Measurements from ENCODE around the gene DBT. TPM values are rescaled to one million over a fixed set of nuclear protein-coding genes. Genes with fewer than 3 reads are reported as not detected.
A peak's percentile ranks its signal among the peaks of the same experiment; 100 is the strongest.

DBT gene
- total and polyA plus RNA-seq, 8 donors: 0.87 to 22.3 (median 6.3) TPM

DNA sequence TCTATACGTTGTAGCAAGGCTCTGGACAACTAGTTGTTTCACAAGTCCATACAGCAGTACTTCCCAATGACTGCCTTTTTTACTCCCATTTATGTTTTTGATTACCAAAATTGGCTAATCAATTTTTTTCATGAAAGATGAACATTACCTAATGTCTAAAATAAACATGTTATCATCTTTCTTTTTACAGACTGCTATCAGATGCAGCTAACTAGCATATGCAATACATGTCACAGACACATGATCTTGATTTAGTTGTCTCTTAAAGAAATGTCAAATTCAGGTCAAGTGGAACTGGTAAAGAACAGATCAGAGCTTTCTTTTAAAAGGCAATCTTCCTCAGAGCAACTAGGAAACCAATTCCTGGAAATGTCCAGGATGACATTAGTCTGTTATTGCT is 630 bp upstream of the DBT start:
- Histone ChIP-seq H3K4me3 (peak overlapping the region; percentile 85 to 89 (median 86)), H3K27ac (peak overlapping the region in 4 of 5 donors; percentile 90 to 94 (median 92)), H3K4me1 (peaks cover 23 to 45% (median 35%) of the 10 kb centered on the region in 4 donors), H3K36me3 (no peaks in the 10 kb centered on the region), H3K27me3 (no peaks in the 10 kb centered on the region), H3K9me3 (no peaks in the 10 kb centered on the region)
- no peak for TF ChIP-seq EP300 (IDR thresholded peaks at IDR 0.05)
- TF ChIP-seq, protein P1, sequence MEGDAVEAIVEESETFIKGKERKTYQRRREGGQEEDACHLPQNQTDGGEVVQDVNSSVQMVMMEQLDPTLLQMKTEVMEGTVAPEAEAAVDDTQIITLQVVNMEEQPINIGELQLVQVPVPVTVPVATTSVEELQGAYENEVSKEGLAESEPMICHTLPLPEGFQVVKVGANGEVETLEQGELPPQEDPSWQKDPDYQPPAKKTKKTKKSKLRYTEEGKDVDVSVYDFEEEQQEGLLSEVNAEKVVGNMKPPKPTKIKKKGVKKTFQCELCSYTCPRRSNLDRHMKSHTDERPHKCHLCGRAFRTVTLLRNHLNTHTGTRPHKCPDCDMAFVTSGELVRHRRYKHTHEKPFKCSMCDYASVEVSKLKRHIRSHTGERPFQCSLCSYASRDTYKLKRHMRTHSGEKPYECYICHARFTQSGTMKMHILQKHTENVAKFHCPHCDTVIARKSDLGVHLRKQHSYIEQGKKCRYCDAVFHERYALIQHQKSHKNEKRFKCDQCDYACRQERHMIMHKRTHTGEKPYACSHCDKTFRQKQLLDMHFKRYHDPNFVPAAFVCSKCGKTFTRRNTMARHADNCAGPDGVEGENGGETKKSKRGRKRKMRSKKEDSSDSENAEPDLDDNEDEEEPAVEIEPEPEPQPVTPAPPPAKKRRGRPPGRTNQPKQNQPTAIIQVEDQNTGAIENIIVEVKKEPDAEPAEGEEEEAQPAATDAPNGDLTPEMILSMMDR (IDR thresholded peaks at IDR 0.05): no peak
- no peak for TF ChIP-seq POLR2AphosphoS5 (IDR thresholded peaks at IDR 0.05)
- TF ChIP-seq POLR2A (IDR thresholded peaks at IDR 0.05): no peak
- no peak for DNase-seq
- intact Hi-C loops (cut with DNase I; ENCODE audit: low total_unique reads): no loop called here
- 0 to 2% (median 0%) methylated on average over 1 of the region's 1 CpG for WGBS, 5 donors

DNA sequence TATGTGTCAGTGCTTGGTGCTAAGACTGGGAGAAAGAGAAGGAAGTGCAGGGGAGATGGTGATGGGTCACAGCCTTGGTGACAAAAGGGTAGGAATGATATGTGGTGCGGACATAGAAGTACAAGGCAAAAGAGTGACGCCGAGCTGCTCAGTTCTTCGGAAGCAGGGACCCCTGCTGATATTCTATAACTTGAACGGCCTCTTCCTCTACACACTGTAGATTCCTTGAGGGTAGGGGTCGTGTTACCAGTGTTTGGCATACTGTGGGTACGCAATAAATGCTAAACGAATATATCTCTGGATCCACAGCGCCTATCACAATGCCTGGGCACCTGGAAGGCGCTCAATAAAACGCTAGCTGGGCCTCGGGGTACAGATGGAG is 488 bp downstream of the DBT start:
- no peak for DNase-seq
- WGBS, 5 donors: 0 to 1% (median 1%) methylated on average over 11 to 12 of the region's 12 CpGs
- no peaks in the 10 kb centered on the region for H3K9me3 ChIP-seq
- no peak for TF ChIP-seq POLR2A (IDR thresholded peaks at IDR 0.05)
- TF ChIP-seq, protein P1 (IDR thresholded peaks at IDR 0.05): no peak
- no peak for TF ChIP-seq EP300 (IDR thresholded peaks at IDR 0.05)
- TF ChIP-seq POLR2AphosphoS5 (IDR thresholded peaks at IDR 0.05): no peak
- H3K4me1 ChIP-seq: peaks cover 23 to 52% (median 39%) of the 10 kb centered on the region in 4 donors
- H3K36me3 ChIP-seq: no peaks in the 10 kb centered on the region
- peak overlapping the region; percentile 87 to 94 (median 91) for H3K27ac ChIP-seq
- no peaks in the 10 kb centered on the region for H3K27me3 ChIP-seq
- intact Hi-C loops (cut with DNase I; ENCODE audit: low total_unique reads): no loop called here
- peak overlapping the region; percentile 85 to 89 (median 86) for H3K4me3 ChIP-seq

GRCh38 chr1:100246738-100247137 is 2.9 kb downstream of the DBT start:
- 52 to 66% (median 58%) methylated on average over 4 of the region's 4 CpGs for WGBS, 5 donors
- Histone ChIP-seq H3K4me1 (peaks cover 23 to 59% (median 41%) of the 10 kb centered on the region in 4 donors), H3K27ac (no peak overlapping the region), H3K4me3 (no peak overlapping the region), H3K36me3 (no peaks in the 10 kb centered on the region), H3K9me3 (no peaks in the 10 kb centered on the region), H3K27me3 (no peaks in the 10 kb centered on the region)
- TF ChIP-seq POLR2AphosphoS5 (IDR thresholded peaks at IDR 0.05): no peak
- TF ChIP-seq, protein P1 (IDR thresholded peaks at IDR 0.05): no peak
- TF ChIP-seq EP300 (IDR thresholded peaks at IDR 0.05): no peak
- TF ChIP-seq POLR2A (IDR thresholded peaks at IDR 0.05): no peak
- intact Hi-C loops (cut with DNase I; ENCODE audit: low total_unique reads): no loop called here
- no peak for DNase-seq

DNA sequence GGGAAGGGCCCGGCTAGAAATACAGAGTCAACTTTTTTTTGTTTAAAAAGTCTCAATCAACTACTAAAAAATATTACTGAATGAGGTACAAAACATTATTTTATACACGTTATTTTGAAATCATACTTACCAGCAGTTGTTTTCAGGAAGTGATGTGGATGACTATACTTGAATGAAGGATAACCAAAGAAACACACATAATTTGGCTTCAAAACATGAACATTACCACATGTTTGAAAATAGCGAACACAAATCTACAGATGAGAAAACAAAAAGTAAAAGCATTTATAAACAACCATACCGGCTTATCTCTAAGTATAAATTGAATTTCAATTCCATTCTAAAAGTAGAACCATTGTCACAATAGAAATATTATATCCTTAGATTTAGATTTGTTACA is 9.0 kb downstream of the DBT start:
- peaks cover 0 to 28% (median 9%) of the 10 kb centered on the region in 4 donors for H3K4me1 ChIP-seq
- WGBS, 5 donors: 77 to 84% (median 79%) methylated on average over 4 of the region's 4 CpGs
- TF ChIP-seq EP300 (IDR thresholded peaks at IDR 0.05): no peak
- TF ChIP-seq POLR2AphosphoS5 (IDR thresholded peaks at IDR 0.05): no peak
- no peak for TF ChIP-seq POLR2A (IDR thresholded peaks at IDR 0.05)
- TF ChIP-seq, protein P1 (IDR thresholded peaks at IDR 0.05): no peak
- peaks cover 0 to 41% (median 32%) of the 10 kb centered on the region in 4 donors for H3K36me3 ChIP-seq
- no peaks in the 10 kb centered on the region for H3K27me3 ChIP-seq
- intact Hi-C loops (cut with DNase I; ENCODE audit: low total_unique reads): no loop called here
- H3K27ac ChIP-seq: no peak overlapping the region
- no peak for DNase-seq
- H3K4me3 ChIP-seq: no peak overlapping the region
- H3K9me3 ChIP-seq: no peaks in the 10 kb centered on the region

Measured in stomach (tissue), 9 donors.